Frontal cortex (tissue), 4 donors: ENCODE results near the gene CELF1. TPM values are rescaled to one million over a fixed set of nuclear protein-coding genes. Genes with fewer than 3 reads are reported as not detected.

Experiments used
- DNase-seq, 2 donors: peaks; one replicate each; pipeline ENCODE4 v3.0.0; 2012; ENCODE audit warnings: low spot score in 2 of 2
- FAIRE-seq: peaks from 2 replicates; lab custom pipeline; 2012; peaks lifted over from hg19 to GRCh38; lab: Jason Lieb, UNC
- total RNA-seq: library from RNA; depleted of rRNA; stranded (reverse); fragments of >200 nt; gene quantifications from one replicate; pipeline ENCODE4 v1.2.3, GENCODE V29; 2014
- donor health status: control.
- donor health status: control.
- donor health status: control.

CELF1 gene
- total RNA-seq, 1 donor from 2014 or later = 176 TPM

DNA sequence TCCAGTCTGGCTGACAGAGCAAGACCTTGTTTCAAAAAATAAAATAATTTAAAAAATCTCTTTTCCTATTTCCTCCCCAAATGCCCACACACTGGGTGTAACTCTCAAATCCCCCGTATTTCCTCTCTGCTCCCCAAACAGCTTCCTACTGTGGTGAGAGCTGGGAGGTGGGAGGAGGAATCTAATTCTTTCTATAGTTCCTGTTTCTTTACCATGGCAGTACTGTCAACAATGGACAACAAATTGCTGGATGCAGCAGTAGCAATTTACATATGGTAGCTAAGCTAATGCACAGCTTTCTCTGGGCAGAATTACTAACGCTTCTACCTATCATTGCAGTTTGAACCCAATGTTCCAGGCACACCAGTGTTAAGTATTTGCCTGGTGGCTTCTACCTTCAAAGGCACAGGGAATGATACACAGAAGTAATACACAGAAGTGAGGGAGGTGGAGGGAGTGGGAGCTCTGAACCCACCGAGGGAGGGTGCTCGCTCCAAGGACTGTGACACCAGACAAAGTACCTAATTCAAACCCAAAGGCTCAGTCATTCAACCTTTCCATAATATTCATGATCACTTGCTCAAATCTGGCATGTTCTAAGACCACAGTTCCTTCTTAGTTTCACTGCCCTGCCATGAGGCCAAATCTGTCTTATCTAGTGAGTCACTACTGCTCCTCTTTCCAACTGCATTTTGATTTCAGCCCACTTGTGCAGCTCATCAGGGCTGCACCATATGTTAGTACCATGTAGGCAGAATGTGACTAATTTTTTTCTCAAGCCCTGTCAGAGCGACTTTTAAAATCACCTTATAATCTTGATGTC lies 37.9 kb downstream of the CELF1 start:
- FAIRE-seq (no peak), DNase-seq (no peak)

DNA sequence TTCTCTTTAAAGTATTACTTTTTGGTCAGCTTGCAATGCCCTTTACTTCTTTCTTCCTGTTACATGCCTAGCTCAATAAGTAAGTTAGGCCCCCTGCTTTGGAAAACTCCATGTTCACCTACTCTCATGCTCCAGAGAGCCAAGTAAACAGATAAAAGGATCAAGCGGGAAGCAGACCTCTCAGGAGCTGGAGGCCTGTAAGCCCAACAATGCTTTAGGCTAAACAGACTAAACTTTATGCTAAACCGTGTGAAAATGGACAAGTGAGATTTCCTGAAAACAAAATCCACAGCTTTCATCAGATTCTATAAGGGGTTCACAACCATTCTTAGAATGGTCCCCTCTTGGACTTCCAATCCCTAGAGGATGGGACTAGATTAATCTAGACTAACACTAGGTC lies 40.2 kb downstream of the CELF1 start:
- no peak for DNase-seq
- FAIRE-seq = no peak

DNA sequence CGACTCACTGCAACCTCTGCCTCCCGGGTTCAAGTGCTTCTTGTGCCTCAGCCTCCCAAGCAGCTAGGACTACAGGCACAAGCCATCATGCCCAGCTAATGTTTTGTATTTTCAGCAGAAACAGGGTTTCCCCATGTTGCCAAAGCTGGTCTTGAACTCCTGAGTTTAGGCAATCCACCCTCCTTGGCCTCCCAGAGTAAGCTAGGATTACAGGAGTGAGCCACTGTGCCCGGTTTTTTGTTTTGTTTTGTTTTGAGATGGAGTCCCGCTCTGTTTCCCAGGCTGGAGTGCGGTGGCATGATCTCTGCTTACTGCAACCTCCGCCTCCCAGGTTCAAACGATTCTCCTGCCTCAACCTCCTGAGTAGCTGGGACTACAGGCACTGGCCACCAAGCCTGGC lies 41.0 kb downstream of the CELF1 start:
- DNase-seq (no peak), FAIRE-seq (no peak)

DNA sequence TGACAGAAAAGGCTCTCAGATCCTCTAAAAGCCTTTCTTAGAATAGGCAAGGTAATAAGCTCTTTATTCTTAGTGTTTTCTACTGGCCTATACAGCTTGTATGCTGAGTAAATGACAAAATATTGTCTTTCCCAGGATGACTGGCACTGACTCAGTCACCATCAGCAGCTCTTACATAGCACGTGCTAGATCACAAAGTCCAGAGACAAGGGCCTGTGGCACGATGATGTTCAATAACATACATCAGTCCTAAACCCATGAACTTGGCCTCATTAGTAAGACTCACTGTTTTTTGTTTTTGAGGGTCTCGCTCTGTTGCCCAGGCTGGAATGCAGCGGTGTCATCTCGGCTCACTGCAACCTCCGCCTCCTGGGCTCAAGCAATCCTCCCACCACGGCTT lies 42.7 kb downstream of the CELF1 start:
- DNase-seq (no peak), FAIRE-seq (no peak)

DNA sequence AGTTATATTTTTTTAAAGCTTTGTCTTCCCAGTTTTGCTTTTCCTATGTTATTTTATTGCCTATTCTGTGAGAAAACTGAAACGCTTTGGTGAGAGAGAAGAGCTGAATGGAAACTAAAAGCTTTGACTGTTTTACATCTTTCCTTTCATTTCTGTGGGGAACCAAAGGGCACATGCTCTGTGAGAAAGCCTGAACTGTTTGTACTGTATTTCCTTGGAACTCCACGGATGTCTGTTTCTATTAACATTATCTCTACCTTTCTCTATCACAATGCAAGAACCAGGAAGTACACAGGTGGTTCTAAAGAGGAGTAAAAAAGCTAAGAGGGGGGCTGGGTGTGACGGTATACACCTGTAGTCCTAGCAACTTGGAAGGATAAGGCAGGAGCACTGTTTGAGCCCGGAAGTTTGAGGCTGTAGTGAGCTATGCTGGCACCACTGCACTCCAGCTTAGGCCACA lies 43.8 kb downstream of the CELF1 start:
- FAIRE-seq = no peak
- no peak for DNase-seq

DNA sequence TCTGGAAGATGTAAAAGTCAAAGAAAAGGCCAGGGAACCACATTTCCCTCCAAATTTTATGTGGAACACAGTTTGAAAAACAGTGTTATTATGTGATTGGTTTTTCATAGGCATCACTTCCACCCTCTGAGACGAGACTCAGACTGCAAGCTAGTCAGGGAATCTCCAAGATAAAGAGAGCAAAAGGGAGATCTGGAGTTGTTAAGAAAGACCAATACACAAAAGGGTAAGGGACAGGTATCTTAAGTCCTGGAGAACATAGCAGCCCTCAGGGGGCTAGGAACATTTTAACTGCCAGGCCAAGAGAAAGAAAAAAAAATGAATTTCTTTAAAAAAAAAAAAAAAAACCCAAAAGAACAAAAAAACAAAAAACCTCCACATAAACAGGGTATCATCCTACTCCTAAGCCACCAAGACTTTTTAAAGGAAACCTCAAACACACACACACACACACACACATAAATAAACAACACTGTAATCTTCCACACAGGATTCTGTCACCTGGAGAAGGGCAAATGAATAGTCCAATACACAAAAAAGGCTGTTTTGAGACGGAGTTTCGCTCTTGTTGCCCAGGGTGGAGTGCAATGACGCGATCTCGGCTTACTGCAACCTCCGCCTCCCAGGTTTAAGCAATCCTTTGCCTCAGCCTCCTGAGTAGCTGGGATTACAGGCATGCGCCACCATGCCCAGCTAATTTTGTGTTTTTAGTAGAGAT lies 44.5 kb downstream of the CELF1 start:
- no peak for DNase-seq
- no peak for FAIRE-seq

DNA sequence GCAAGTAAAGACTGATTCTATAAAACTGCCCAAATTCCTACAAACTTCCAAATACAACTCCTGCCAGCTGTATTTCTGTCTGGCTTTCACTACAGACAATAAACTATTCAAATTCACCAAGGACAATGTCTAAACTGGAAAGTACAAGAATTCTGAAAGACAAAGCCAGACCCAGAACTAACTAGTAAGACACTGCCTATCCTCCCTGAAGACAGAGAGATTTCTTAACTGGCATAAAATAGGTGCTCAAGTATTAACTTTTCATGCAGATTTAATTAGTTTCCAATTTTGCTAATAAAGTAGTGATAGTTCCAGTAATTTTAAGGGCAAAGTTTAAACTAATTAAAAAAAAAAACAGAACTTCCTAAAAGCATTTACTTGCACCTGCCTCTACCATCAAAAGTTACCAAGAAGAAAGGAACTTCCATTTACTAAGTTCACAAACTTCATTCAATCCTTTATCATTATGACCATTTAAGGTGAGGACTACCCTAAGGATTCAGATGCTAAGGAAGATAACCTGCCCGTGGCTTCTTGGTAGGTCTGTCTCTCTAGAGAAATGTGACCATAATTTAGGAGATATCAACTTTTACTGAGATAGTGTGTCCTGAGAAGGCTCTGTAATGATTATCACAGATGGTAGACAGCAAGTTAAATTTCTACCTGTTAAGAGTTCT lies 45.2 kb downstream of the CELF1 start:
- DNase-seq (no peak), FAIRE-seq (no peak)

DNA sequence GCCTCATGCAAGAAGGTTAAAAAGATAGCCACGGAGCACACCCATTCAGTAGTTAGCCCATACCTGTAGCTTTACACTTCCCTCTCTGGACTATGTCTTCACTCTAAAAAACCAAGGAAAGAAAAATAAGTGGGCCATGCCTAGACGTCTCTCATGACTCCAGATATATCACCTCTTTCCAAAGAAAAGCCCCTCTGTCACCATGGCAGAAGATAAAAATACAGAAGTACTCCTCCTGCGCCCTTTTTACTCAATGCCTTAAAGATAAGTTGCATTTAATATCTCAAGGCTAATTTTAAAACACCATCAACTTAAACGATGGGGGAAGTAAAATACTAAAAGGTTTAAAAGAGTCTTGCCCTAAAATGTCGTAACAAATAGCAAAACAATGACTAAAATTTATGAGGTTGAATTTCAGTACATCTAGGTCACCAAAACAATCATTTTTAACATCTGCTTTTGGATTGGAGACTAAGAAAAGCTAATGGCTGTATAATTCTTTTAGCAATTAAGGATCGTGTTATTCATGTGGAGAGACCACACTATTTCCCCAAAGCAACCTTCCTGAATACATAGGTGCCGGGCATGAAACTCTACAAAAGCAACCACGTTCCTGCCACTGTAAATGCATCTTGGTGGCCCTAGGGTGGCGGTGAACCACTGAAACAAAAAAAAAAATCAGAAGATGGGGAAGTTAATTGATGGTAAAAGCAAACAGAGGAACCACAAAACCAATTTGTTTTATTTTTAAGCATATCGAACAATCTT lies 46.0 kb downstream of the CELF1 start:
- no peak for FAIRE-seq
- DNase-seq = no peak

DNA sequence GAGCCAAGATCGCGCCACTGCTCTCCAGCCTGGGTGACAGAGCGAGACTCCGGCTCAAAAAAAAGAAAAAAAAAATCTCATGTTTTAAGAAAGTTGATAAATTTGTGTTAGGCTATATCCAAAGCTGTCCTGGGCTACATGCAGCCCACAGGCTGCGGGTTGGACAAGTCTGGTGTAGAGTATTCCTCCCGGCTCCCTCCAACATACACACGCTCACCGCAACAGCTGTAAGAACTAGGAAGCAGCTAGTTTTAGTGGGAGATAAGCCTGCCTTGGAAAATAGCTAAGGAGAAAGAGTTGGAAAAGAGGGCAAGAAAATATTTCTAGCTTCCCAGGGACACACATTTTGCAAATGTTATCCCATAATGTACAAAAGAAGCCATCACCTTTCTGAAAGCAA lies 46.6 kb downstream of the CELF1 start:
- DNase-seq (no peak), FAIRE-seq (no peak)

DNA sequence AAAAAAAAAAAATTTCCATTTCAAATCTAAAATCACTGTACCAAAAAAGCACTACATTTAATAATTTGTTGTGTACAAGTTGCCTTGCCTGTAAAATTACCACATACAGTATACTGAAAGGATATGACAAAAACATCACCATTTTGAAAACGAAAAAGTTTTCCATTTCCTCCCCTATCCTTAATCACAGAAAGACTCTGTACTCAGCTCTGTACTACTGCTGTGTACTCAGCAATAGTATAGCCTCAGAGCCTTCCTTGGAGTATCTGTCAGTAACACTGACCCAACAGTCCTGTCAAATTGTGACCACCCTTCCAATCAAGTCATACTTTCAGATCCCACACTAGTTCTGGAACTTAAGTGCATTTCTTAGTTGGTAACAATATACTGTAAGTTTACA lies 48.0 kb downstream of the CELF1 start:
- DNase-seq (no peak), FAIRE-seq (no peak)

DNA sequence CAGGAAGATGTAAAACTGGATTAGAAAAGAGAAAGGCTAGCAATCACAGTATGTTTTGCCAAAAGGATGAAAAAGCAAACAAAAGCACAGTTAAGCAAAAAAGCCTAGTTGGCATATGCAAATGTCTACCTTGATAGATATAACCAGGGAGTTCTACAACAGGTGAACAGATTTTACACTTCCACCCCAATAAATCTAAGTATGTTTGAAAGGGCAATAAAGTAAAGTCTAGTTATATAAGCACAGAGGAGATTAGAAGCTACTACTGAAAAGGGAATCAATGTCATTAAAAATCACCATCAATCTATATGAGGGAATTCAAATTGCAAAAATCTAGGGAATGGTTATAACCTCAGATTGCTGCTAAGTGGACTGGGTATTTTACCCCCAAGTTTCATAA lies 49.7 kb downstream of the CELF1 start:
- no peak for DNase-seq
- no peak for FAIRE-seq

DNA sequence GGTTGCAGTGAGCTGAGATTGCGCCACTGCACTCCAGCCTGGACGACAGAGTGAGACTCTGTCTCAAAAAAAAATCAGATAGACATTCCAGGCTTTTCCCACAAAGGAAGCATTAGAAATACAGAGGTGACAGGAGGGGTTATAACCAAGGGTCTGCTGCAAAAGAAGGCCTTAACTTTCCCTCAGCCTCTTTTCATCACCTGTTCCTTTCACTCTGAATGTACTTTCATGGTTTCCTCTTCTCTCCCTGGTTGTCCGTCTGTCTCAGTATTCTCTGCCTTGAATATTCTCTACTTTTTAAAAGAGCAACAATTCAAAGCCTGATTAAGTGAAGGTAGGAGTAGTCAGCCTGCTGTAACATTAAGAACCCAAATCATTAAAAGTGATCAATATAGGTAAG lies 50.2 kb downstream of the CELF1 start:
- DNase-seq = no peak
- FAIRE-seq = no peak

DNA sequence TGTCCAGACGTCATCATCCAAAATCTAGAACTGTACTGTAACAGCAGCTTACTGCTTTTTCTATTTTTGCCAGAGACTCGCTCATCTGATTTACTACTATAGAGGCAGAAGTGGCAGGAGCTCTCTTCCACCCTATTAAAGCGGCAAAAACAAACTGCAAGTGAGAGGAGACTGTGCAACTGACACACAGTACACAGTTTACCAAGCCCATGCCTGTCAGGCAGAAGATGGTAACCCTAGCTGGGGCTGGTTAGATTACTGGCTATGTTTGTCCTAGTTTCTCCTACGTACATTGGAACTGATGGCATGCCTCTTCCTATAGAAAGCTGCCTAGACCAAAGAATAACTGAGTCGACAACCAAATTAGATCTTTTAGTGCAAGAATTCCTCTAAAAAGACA lies 51.8 kb downstream of the CELF1 start:
- no peak for FAIRE-seq
- DNase-seq = no peak

DNA sequence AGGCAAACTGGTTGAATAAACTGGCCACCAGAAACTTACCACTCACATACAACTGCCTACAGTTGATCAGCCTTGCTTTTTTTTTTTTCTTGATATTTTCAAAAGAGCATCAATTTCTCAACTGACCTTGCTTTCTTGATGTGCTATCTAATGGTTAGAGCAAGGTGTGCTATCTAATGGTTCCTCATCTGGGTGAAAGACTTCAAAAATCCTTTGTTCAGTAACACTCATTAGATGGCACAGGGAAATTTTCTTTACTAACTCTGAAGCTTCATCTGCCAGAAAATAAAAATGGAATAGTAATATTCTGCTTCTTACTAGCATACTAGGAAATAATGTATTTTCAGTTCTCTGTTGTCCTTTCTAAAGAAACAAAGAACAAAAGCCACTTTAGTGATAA lies 52.8 kb downstream of the CELF1 start:
- no peak for DNase-seq
- FAIRE-seq = no peak

DNA sequence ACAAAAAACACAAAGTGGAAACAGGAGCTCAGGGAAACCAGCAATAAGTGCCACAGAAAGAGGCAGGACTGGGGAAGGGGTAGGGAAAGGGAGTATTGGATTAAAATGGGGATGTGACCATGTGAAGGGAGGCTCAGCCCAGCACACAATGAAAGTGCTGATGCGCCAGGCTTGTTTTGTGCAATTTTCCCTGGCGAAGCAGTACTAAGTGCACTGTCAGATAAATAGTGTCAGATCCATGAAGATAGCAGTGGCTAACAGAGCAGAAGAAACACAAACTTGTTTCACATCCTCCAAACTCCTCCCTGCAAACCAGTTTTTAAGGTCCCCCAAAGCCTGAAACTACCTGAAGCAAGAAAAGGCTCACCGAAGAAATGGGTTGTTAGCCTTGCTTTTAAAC lies 53.3 kb downstream of the CELF1 start:
- FAIRE-seq = no peak
- no peak for DNase-seq

DNA sequence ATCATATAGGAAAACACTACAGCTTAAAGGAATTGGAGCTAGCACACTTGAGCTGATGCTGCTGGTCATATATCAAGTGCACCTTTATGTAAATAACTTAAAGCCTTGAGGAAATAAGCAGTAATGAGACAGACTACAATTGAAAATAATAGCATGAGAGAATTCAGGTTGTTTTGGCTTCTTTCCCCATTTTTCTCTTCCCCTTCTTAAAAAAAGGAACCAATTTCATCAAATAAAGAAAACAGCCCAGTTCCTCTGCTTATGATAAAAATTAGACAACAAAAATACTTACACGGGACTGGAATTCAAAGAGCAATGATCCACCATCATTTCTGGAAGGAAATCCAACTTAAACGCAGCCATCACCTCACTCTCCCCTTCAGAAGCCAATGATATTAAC lies 53.8 kb downstream of the CELF1 start:
- no peak for FAIRE-seq
- DNase-seq = no peak

DNA sequence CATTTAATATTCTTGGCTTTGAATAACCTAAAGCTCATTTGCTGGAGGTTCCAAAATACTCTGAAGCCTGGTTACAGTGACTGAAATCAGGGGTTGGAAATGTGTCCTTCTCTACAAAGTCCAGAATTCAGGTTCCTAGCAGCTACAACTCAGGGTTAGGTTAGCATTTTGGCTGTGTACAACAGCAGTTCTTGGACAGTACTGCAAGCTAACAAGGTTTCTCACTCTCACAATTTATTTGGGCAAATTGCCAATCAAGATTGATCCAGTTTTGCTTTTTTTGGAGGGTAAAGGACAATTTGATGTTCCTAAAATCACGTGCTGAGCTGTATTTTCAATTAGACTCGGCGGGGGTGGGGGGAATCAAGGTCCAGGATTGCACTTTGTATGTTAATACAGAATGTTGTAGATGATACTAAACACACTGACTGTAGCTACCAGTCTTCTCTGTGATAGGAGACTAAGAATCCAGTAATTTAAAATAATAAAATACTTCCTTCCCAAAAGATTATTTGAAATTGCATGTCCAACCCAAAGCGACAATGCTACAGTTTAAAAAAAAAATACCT lies 54.3 kb downstream of the CELF1 start:
- FAIRE-seq (no peak), DNase-seq (no peak)

DNA sequence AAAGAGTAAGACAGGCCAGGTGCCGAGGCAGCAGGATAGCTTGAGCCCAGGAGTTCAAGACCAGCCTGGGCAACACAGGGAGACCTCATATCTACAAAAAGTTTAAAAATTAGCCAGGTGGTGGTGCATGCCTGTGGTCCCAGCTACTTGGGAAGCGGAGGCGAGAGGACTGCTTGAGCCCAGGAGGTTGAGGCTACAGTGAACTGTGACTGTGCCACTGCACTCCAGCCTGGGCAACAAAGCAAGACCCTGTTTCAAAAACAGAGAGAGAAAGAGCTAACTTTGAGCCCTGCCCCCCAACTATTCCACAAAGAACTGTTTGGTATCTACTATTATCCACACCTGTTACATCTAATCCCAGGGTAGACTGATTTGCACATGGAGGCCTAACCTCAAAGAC lies 54.8 kb downstream of the CELF1 start:
- FAIRE-seq = no peak
- DNase-seq = no peak

DNA sequence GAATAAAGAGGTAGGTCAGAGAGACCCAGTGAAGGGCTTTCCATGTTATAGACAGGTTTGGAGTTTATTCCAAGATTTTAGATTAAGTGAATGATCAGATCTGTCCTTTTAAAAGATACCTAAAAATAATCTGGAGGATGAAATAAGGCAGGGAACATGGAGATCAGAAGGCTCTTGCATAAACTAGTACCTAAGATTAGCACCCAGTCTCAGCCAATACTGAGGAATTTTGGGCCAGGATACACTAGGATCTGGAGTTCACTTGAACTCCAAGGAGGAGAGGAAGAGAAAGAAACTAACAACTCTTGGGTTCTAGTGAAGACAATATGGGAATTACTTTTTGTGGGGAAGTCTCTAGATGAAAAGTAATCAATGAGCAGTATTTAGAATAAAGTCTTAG lies 56.1 kb downstream of the CELF1 start:
- no peak for DNase-seq
- FAIRE-seq = no peak

DNA sequence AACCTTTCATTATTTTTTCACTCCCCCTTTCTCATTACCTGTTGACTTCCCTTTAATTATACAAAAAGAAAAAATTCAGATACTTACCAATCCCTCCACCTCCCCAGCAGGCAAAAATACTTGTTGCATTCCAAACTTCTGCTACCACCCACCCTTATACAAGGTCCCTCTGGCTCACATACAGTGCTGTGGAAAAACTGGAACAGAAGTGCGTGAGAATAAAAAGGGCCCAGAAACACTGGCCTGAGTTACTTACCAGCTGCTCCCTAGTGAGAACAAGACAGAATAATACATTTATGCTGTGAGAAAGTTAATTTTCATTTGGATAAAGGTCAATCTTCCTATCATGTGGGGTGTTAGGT lies 57.1 kb downstream of the CELF1 start:
- DNase-seq (no peak), FAIRE-seq (no peak)
